Measurements from ENCODE around the gene ABCG2.

- TF ChIP-seq CTCF (IDR thresholded peaks at IDR 0.05): no peak
- no peak for TF ChIP-seq POLR2AphosphoS5 (IDR thresholded peaks at IDR 0.05)
These were observed 38.2 kb upstream of the ABCG2 start for GRCh38 chr4:88196523-88197185.

Measured in prostate gland (tissue), 2 donors.